NCI-H1694 (cell line): ENCODE measurements around the gene TMEM213.
A peak's percentile ranks its signal among the peaks of the same experiment; 100 is the strongest.

Source experiments
- DNase-seq: peaks from one replicate; lab custom pipeline; 2025; lab: John Stamatoyannopoulos, UW

The TMEM213 gene, protein sequence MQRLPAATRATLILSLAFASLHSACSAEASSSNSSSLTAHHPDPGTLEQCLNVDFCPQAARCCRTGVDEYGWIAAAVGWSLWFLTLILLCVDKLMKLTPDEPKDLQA

DNA sequence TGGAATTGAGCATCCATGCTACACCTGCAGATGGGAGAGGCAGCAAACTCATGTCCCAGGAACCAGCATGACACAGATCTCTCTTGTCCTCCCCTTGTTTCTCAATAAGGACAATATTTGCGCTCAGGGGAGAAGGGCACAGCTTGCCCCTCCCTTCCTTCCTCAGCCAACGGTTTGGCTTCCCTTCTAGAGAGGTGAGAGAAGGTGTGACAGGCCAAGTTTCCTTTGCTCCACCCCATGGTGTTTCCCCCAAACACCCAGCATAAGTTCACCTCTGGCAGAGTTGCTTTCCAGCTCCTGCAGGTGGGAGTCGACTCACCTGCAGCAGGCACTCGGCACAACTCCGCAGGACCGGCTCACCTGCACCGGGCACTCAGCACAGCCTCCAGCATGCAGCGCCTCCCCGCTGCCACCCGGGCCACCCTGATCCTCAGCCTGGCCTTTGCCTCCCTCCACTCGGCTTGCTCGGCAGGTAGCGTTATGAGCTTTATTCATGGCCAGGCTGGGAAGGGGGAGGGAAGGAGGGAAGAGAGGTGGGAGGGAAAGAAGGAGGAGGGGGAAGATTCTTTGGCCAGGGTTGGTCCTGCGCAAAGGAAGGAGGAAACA lies at the start of gene TMEM213, which contains the start of gene ATP6V0A4:
Gene TMEM213 (plus strand): TSS at position 280 of the 606 bp plus-strand sequence. CDS start 111 bp downstream, at position 391.
Gene ATP6V0A4 (minus strand): TSS at position 482 of the 606 bp plus-strand sequence. CDS start 26,949 bp downstream, outside the sequence.
- DNase-seq = no peak

- no peak for DNase-seq
These were observed 49.1 kb upstream of the TMEM213 start for GRCh38 chr7:138748666-138749065.

GRCh38 chr7:138749960-138750359 lies 47.8 kb upstream of the TMEM213 start:
- DNase-seq = no peak

GRCh38 chr7:138750473-138750872 lies 47.3 kb upstream of the TMEM213 start:
- DNase-seq = no peak

GRCh38 chr7:138750901-138751464 lies 46.8 kb upstream of the TMEM213 start:
- no peak for DNase-seq

- peak; percentile 44 for DNase-seq
These were observed 45.2 kb upstream of the TMEM213 start for GRCh38 chr7:138752518-138753149.

- DNase-seq = no peak
These were observed 44.7 kb upstream of the TMEM213 start for GRCh38 chr7:138753150-138753518.

GRCh38 chr7:138753610-138754009 lies 44.2 kb upstream of the TMEM213 start:
- DNase-seq = no peak

DNA sequence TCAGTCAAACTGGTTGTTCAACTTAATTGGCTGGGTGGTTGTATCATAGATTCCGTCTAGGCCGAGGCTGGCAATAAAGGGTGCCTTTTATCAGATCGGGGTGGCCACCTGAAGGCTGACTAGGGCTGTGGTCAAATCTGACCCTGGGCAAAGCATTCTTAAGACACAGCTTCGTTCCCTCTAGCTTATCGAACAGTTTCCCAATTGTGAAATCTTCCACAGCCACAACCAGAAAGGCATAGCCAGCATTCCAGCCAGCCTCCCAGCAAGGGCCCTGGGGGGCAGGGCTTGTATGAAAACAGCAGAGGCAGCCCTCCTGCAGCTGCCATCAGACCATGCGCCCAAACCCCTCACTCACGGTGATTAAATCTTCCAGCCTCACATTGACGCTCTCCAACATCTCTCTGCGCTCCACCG lies 42.5 kb upstream of the TMEM213 start:
- no peak for DNase-seq

- DNase-seq = no peak
These were observed 41.8 kb upstream of the TMEM213 start for GRCh38 chr7:138755842-138756590.

- DNase-seq = no peak
These were observed 41.1 kb upstream of the TMEM213 start for GRCh38 chr7:138756591-138757242.

DNA sequence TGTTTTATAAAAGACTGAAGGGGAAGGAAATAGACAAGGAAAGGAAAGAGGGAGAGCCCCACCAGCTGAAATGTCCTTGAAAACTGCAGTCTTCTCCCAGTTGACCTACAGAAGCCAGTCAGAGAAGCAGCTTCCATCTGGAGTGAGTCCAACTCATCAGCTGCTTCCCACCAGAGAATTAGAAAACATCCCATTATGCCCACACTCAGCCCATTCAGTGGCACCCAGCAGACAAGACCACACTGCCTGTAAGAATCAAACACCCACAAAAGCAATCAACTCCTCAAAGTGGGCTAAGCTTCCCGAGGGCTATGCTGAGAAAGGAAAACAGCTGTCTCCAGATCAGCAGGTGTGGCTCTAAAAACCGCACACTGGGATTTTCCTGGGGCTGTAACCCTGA lies 29.6 kb upstream of the TMEM213 start:
- DNase-seq = no peak

GRCh38 chr7:138770904-138771303 lies 26.9 kb upstream of the TMEM213 start:
- no peak for DNase-seq

DNA sequence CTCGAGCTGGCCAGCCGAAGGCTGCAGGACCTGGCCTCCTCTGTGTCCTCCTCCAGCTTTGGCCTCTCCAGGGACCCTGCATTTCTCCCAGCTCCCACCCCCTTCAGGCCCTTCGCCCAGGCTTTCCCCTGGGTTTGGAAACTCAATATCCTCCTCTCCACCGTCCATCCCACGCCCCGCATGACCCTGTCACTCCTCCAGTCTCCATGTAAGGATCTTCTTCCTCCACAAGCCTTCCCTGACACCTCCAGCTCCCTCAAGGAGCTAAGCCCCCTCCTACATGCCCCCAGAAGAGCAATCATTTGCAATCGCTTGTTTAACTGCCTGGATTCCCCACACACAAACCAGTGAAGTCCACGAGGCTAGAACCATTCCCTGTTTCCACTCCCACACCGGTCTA lies 24.6 kb upstream of the TMEM213 start:
- DNase-seq = no peak

DNA sequence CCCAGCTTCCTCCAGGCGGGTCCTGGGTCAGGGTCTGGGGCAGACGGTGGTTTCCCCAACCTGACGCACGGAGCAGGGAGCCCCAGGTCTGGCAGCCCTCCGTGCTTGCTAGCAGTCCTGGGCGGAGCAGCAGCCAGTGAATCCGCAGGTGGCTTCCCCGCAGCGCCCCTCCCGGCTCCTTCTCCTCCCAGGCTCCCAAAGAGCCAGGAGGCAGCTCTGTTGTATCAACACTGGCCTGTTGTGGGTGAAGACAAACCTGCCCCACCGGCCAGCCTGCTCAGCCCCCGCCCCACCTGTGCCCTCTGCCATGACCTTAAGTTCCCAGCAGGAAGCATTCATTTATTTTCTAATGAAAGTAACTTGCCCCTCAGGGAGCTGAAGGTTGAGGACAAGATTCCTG lies 24.0 kb upstream of the TMEM213 start:
- DNase-seq = no peak

DNA sequence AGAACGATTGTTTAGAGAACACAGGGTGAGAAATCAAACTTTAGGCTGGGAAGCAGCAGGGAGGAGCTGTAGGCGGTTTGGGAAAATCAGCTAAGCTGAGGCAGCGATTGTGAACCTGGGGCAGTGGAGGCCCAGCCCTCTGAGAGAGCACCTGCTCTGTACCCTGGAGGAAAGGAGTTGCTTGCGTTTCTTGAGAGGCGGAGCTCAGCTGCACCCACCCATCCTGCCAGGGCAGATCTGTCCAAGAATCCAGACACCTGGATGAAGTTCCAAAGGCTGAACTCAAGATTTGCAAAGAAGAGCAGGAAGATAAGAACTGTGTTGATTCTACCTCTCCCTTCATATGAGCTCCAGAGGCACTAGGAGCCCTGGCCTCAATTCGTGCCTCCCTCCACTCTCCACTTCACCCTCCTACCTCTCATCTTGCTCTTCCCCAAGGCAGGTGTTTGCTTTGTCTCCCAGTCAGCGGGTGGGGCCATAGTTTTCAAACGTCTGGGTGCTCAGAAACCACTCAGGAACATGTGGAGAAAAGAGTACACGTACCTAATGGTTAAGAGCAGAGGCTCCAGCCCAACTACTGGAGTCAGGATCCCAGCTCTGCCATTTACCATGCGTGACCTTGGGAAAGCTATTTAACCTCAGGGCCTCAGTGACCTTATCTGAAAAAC lies 21.5 kb upstream of the TMEM213 start:
- DNase-seq = no peak

GRCh38 chr7:138781004-138781403 lies 16.8 kb upstream of the TMEM213 start:
- no peak for DNase-seq

GRCh38 chr7:138784692-138785091 lies 13.1 kb upstream of the TMEM213 start:
- no peak for DNase-seq

- DNase-seq = no peak
These were observed 12.0 kb upstream of the TMEM213 start for GRCh38 chr7:138785587-138786437.

- DNase-seq = no peak
These were observed 1.7 kb upstream of the TMEM213 start for GRCh38 chr7:138796038-138796615.
